Measurements from ENCODE around the gene TPSAB1. TPM values are rescaled to one million over a fixed set of nuclear protein-coding genes. Genes with fewer than 3 reads are reported as not detected.

Gene TPSAB1
- total RNA-seq, 1 experiment from 2014 or later = not detected

DNA sequence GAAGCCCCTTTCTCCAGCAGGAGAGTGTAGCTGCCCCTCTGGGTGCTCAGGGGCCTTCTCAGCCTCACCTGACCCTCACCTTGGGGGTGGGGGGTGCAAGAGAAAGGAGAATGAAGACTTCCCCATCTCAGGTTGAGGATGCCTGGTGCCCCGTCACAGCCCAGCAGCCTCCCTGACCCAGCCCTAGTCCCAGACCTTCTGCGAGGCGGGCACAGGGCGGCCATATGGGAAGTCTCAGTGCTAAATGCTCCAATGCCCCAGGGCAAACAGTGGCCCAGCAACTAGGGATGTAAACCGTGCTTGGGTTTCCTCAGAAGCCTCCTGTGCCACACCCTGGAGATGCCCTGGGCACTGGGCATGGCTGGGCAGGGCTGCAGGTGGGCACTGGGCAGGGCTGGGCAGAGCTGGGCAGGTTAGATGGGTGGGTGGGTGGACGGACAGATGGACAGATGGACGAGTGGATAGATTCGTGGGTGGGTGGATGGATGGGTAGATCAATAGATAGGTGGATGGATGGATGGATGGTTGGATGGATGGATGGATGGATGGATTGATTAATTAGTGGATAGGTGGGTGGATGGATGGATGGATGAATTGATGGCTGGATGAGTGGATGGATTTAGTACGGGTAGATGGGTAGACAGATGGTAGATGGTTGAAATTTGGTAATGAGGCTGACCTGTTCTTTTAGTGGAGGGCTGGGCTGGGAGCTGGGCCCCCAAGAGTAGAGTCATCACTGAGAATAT lies 32.1 kb downstream of the TPSAB1 start:
- CTCF ChIA-PET = no interaction called here
- no peak overlapping the region for H3K27ac Mint-ChIP-seq (ENCODE audit: low read depth, unreplicated experiment)
- intact Hi-C loops (cut with micrococcal nuclease) = no loop called here
- no peaks in the 10 kb centered on the region for H3K36me3 Mint-ChIP-seq (ENCODE audit: insufficient read depth, unreplicated experiment)
- no peak for DNase-seq (ENCODE audit: unreplicated experiment)
- POLR2A ChIA-PET = no interaction called here
- no peak overlapping the region for H3K4me3 Mint-ChIP-seq (ENCODE audit: unreplicated experiment)
- peaks cover 34% of the 10 kb centered on the region for H3K27me3 Mint-ChIP-seq (ENCODE audit: insufficient read depth, unreplicated experiment)
- BruUV-seq (replicated peaks) = no TSS peak
- TF ChIP-seq, protein P1, sequence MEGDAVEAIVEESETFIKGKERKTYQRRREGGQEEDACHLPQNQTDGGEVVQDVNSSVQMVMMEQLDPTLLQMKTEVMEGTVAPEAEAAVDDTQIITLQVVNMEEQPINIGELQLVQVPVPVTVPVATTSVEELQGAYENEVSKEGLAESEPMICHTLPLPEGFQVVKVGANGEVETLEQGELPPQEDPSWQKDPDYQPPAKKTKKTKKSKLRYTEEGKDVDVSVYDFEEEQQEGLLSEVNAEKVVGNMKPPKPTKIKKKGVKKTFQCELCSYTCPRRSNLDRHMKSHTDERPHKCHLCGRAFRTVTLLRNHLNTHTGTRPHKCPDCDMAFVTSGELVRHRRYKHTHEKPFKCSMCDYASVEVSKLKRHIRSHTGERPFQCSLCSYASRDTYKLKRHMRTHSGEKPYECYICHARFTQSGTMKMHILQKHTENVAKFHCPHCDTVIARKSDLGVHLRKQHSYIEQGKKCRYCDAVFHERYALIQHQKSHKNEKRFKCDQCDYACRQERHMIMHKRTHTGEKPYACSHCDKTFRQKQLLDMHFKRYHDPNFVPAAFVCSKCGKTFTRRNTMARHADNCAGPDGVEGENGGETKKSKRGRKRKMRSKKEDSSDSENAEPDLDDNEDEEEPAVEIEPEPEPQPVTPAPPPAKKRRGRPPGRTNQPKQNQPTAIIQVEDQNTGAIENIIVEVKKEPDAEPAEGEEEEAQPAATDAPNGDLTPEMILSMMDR (IDR thresholded peaks at IDR 0.05; ENCODE audit: unreplicated experiment) = no peak
- no peaks in the 10 kb centered on the region for H3K9me3 Mint-ChIP-seq (ENCODE audit: unreplicated experiment)
- H3K4me1 Mint-ChIP-seq (ENCODE audit: insufficient read depth, unreplicated experiment) = no peaks in the 10 kb centered on the region

DNA sequence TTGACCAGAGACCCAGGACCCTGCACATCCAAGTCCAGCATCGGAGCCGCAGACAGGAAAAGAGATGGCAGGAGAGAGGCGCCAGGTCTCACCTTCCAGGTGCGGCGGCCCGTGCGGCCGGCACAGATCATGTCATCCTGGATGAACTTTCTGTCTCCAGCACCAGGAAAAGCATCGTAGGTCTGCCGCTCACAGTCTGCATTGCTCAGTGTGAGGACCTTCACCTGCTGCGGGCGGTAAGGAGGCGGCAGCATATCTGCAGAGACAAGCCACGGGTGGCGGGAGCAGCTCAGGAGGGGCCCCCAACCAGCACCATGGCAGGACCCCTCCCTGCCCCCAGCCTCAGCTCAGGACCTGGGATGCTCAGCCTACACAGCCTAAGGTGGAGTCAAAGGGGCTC lies 33.3 kb downstream of the TPSAB1 start:
- TF ChIP-seq, protein P1 (IDR thresholded peaks at IDR 0.05; ENCODE audit: unreplicated experiment) = no peak
- no peak for DNase-seq (ENCODE audit: unreplicated experiment)

DNA sequence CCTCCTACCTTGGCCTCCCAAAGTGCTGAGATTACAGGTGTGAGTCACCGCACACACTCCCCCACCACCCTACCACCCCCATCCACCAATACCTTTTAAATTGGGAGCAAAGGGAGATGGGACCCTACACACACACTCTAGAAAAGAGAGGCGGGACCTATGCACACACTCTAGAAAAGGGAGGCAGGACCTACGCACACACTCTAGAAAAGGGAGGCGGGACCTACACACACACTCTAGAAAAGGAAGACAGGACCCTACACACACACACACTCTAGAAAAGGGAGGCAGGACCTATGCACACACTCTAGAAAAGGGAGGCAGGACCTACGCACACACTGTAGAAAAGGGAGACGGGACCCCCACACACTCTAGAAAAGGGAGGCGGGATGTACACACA lies 34.3 kb downstream of the TPSAB1 start:
- no TSS peak for BruUV-seq (replicated peaks)
- no peak overlapping the region for H3K27ac Mint-ChIP-seq (ENCODE audit: low read depth, unreplicated experiment)
- POLR2A ChIA-PET = no interaction called here
- intact Hi-C loops (cut with micrococcal nuclease) = no loop called here
- TF ChIP-seq, protein P1 (IDR thresholded peaks at IDR 0.05; ENCODE audit: unreplicated experiment) = no peak
- no peaks in the 10 kb centered on the region for H3K36me3 Mint-ChIP-seq (ENCODE audit: insufficient read depth, unreplicated experiment)
- CTCF ChIA-PET = no interaction called here
- no peak for DNase-seq (ENCODE audit: unreplicated experiment)
- H3K9me3 Mint-ChIP-seq (ENCODE audit: unreplicated experiment) = no peaks in the 10 kb centered on the region
- H3K4me1 Mint-ChIP-seq (ENCODE audit: insufficient read depth, unreplicated experiment) = no peaks in the 10 kb centered on the region
- no peak overlapping the region for H3K4me3 Mint-ChIP-seq (ENCODE audit: unreplicated experiment)
- H3K27me3 Mint-ChIP-seq (ENCODE audit: insufficient read depth, unreplicated experiment) = peaks cover 40% of the 10 kb centered on the region

More for the DNA sequence above, 33.3 kb downstream of the TPSAB1 start:
- intact Hi-C loops (cut with micrococcal nuclease) = no loop called here
- Mint-ChIP-seq H3K27me3 (ENCODE audit: insufficient read depth, unreplicated experiment) (peaks cover 40% of the 10 kb centered on the region), H3K4me1 (ENCODE audit: insufficient read depth, unreplicated experiment) (no peaks in the 10 kb centered on the region), H3K9me3 (ENCODE audit: unreplicated experiment) (no peaks in the 10 kb centered on the region), H3K27ac (ENCODE audit: low read depth, unreplicated experiment) (no peak overlapping the region), H3K36me3 (ENCODE audit: insufficient read depth, unreplicated experiment) (no peaks in the 10 kb centered on the region), H3K4me3 (ENCODE audit: unreplicated experiment) (no peak overlapping the region)
- ChIA-PET CTCF (no interaction called here), POLR2A (no interaction called here)
- BruUV-seq (replicated peaks) = no TSS peak

DNA sequence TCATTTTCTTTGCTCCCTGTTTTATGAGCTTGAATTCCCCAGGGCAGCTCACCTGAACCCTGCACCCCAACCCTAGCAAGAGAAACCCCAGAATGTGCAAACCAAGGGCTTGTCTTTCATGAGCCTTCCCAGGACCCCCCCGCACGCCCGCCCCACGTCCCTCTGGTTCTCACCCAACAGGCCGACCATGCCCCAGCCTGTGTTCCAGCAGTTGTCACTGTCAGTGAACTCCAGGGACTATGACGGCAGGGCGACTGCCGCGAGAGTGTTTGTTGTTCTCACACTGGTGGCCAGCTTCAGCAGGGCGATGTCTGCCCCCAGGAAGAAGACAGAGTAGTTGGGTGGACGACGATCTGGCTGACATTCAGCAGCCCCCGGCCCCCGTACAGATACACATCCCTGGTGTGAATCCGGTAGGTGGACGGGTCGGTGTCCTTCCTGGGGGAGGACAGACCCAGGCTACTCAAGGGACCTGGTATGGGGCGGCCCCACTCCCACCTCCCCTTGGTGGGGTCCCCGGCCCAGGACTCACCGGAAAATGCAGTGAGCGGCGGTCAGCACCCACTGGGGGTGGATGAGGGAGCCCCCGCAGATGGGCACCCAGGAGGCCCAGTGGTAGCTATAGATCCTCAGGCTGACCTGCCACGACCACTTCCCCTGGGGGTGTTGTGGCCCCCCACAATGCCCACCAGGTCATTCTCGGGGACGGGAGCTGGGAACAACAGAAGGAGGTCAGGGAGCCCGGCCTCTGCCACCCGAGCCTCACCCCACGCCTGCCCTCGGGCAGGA lies 35.5 kb downstream of the TPSAB1 start:
- POLR2A ChIA-PET = no interaction called here
- no peaks in the 10 kb centered on the region for H3K9me3 Mint-ChIP-seq (ENCODE audit: unreplicated experiment)
- H3K36me3 Mint-ChIP-seq (ENCODE audit: insufficient read depth, unreplicated experiment) = no peaks in the 10 kb centered on the region
- DNase-seq (ENCODE audit: unreplicated experiment) = no peak
- no peak overlapping the region for H3K27ac Mint-ChIP-seq (ENCODE audit: low read depth, unreplicated experiment)
- no peaks in the 10 kb centered on the region for H3K4me1 Mint-ChIP-seq (ENCODE audit: insufficient read depth, unreplicated experiment)
- H3K4me3 Mint-ChIP-seq (ENCODE audit: unreplicated experiment) = no peak overlapping the region
- H3K27me3 Mint-ChIP-seq (ENCODE audit: insufficient read depth, unreplicated experiment) = peaks cover 40% of the 10 kb centered on the region
- BruUV-seq (replicated peaks) = no TSS peak
- TF ChIP-seq, protein P1 (IDR thresholded peaks at IDR 0.05; ENCODE audit: unreplicated experiment) = no peak
- CTCF ChIA-PET = interaction anchor here (0.6 kb wide), 1 partner anchor 70 kb away, joined by 3 read pairs; no protein-coding TSS in a partner anchor
- intact Hi-C loops (cut with micrococcal nuclease) = no loop called here

Data from MCF 10A (cell line).